Activated CD4-positive, CD25-positive, alpha-beta regulatory T cell treated with anti-CD3 and anti-CD28 coated beads, Interleukin-2, amount 50 U/mL, for 24 hours (primary cell): ENCODE data around the gene TMPRSS13.

Source experiments
- ATAC-seq, 2 donors: fragments of 150-1000 bp; cut with Tn5 transposase; one replicate each; pipeline ENCODE4 v1.10.0; 2021; ENCODE audit warnings: mild to moderate bottlenecking in 1 of 2, moderate library complexity in 1 of 2

TMPRSS13 gene

DNA sequence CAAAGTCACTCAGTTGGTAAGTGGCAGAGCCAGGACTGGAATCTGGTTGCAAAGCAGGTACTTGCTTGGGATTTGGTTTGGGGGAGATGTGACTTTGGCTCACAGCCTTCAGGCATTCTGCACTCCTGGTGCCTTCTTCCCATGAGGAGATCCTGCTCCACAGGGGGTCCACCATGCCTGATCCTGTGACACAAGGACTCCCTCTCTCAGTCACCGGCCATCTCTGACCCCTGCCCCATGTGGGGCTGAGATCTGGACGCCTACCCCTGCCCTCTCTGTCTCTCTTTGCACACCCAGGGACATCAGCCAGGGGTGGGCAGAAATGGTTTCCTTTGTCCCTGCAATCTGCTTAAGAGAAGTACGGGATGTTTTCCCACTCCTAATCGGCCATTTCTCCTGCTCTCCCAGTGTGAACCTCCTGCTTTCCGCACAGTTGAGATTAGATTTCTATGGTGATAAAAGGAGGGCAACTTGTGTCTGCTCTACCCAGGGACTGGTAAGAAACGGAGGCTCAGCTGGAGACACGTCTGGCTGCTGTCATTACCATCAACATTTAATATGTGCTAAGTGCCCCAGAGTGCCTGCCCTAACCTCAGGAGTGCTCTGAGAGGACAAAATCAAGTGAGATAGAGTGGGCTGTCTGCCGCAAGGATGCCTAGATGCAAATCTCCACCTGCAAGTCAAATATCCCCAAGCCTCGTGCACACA lies 41.6 kb downstream of the TMPRSS13 start:
- no peak for ATAC-seq

DNA sequence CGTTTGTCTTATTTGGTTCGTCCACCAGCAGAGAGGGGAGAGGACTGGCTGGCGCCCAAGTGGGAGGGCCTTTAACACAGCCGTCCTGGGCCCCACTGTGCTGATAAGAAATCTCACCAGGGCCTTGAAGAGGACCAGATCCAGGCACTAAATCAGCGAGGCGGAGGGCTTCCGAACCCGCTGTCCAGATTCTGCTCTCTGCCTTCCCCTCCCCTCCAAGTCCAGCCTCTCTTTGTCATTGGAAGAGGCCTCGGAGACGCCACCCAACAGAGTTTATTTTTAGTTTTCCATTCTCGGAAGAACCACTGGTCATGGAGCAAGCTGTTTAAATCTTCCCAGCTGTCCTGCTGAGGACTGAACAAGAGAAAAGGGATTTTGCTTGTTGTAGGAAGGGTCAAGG lies 43.4 kb downstream of the TMPRSS13 start:
- ATAC-seq: no peak

DNA sequence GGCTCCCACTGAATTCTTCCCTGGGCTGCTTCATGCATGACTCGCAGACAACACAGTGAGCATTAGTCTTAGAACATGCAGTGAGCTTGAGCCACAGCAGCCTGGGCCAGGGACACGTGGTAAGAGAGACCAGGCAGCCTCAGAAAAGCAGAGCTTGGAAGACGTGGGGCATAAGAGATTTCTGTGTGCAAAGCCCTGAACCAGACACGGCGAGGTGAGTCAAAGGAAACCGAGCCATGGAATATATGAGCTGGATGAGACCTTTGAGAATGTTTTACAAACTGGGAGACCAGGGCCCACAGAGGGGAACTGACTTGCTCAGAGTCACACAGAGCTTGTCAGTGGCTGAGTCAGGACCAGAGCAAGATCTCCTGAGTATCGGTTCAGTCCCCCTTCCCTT lies 44.2 kb downstream of the TMPRSS13 start:
- ATAC-seq: peak; percentile 56 to 61

DNA sequence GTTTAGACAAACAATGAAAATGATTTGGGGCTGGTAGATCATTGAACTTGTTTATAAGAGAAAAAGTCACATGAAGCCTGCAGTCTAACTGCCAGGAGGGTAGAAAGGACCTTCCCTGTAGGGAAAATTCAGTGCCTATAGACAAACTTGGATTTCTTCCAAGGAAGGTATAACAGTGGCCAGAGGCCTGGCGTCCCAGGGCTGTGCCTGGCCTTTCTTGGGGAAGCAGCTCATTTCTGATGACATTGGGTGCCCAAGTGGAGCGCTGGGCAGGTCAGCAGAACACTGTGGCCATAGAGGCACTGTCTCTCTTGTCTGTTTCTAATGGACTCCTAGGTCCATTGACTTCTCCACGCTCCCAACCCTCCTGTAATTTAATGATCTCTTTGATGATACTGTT lies 46.1 kb downstream of the TMPRSS13 start:
- no peak for ATAC-seq

DNA sequence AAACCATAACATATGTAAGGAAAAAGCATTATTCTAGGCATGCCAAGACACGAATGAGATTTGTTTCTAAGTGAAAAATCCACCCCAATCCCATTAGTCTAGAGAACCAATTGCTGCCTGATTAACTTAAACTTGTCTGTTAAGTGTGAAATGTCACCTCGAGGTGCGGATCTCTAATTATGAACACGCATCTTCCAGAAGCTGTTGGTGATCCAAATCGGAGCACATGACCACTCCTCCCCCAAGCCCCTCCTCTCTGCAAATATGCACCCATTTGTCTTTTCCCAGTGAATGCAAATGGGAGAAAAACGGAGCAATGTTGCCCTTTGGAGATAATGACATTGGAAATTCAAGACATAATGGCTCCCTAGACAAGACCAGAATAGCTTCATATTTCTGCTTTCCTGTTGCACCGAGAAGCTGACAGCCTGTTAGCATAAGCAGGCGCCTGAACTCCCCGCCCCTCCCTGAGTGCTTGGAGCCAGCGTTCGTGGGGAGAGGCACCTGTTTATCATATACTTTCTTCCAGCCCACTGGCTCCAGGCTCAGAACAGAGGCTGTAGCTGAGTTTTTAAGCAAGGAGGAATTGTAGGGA lies 46.8 kb downstream of the TMPRSS13 start:
- no peak for ATAC-seq

DNA sequence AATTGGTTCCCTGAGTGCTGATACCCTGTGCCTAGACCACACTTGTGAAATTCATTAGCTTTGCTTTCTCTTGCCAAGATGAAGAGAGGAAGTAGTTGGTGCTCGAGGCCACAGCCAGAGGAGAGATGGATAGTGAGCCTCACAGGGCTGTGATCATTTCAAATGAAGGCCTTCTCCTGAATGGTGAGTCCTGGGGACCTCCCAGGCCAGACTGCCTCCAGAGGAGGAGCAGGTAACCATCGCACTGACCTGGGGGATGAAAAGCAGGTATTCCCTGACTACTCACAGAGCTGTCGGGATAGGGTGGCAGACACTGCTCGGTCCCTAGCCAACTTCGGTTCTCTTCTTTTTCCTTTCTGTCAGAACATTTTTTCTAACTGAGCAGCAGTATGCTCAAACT lies 48.0 kb downstream of the TMPRSS13 start:
- ATAC-seq: no peak

DNA sequence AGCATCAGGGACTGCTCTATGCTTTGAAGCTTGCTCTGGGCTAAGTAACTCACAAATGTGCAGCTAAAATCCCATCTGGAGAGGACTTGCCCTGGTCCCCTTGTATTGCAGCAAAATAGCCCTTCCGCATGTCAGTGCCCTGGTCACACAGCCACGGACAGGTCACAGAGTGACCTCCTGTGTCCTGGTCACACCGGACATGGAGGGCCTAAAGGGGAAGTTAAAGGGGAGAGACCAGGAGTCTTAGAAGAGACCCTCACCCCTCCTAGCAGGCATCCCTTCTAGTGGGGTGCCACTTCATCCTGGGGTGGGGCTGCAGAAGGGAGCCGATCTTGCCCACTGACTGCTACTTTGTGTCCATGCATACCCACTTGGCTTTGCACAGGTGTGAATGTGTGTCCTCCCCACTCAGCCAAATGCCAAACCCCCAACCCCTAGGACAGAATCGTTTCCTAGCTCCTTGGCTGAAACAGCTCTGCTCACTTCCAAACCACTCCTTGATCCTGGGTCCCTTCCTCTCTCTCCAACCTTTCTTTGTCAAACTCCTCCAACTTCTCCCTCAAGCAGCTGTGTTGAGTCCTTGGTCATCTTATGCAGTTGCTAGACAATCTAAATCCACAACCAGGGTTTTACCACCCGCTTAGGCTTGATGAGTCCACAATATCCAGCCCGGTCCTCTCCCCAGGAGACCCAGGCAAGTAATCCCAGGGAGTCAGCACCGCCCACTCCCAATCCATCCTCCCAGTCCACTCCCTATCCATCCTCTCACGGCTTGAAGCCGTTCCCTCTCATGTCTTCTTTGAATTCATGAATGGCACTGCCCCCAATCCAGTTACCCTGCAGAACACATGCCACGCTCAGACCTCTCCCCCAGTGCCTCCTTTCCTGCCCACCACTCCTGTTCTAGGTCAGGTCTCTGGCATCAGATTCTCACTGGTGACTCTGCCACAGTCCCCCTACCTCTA lies 49.4 kb downstream of the TMPRSS13 start:
- ATAC-seq: no peak

DNA sequence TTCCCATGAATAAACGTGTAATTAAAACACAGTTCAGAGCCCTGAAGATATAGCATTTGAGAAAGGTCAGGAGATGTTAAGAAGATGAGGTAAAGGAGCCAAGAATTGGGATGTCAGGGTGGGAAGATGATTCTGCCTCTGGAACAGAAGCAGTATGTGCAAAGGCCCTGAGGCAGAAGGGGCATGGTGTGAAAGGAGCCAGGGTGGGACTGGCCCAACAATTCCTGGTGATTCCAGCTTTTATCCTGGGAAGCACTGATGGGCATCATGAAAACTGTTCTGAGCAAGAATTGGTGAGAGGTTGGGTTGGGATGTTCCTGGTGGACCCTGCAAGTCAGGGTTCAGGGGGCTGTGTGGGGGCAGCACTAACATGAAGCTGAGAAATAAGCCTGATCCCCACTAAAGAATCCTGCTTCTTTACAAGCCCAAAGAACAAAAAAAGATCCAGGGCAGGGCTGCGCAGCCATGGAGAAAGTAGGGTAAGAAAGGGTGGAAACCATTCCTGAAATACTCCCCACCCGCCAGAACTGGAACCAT lies 50.2 kb downstream of the TMPRSS13 start:
- ATAC-seq: no peak

DNA sequence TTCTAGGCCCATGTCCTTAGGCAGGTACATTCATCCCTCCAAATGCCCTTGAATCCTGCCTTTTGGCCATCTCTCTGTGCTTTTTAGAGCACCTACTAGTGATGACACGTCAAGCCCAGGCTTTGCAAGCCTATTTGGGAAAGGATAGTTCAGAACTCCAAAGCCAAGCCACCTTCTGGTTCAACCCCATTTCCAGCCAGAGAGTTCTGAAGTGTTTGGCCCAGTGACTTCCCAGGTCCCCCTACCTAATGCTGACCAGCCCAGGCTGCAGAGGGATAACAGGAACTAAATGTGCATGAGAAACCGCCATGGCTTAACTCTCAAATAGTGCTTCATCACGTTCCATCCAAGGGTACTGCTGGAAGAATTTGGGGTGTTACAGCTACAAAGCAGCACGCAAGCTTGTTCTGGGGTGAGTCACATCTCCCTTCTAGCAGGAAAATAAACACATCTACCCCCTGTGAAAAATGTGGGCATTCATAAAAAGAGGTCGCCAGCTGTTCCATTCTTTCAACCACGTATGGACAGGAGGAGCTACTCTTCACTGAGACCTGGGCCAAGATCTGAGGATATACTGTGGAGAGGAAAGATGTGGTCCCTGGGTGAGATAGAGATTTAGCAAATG lies 50.8 kb downstream of the TMPRSS13 start:
- ATAC-seq: no peak

DNA sequence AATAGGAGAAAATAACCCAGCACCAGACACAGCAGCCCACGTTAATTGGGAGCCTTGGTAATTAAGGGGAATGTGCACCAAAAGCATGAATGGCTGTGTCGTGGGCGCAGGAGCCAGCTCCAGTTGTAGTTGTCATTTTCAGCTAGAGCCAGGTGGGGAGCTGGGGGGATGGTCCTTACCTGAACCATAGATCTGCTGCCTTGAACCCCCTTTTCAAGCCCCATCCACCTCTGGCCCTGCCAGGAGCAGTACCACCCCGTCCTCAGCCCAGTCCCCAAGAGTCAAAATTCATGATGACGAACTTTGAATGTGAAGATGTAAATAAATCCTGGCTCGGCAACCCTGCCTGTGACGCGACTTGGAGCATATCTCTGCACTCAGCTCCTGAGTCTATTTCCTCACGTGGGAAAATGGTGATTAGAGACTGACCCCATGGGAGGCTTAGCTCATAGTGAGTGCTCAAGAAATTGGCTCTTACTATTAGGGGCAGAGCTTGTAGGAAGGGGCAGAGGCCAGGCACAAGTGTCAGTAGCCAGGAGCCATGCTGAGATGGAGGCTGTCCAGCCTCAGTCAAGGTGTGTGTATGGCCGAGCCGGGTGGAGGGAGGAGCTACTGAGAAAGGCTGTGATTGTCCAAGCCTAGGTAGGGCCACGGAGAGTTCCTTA lies 52.0 kb downstream of the TMPRSS13 start:
- ATAC-seq: no peak

DNA sequence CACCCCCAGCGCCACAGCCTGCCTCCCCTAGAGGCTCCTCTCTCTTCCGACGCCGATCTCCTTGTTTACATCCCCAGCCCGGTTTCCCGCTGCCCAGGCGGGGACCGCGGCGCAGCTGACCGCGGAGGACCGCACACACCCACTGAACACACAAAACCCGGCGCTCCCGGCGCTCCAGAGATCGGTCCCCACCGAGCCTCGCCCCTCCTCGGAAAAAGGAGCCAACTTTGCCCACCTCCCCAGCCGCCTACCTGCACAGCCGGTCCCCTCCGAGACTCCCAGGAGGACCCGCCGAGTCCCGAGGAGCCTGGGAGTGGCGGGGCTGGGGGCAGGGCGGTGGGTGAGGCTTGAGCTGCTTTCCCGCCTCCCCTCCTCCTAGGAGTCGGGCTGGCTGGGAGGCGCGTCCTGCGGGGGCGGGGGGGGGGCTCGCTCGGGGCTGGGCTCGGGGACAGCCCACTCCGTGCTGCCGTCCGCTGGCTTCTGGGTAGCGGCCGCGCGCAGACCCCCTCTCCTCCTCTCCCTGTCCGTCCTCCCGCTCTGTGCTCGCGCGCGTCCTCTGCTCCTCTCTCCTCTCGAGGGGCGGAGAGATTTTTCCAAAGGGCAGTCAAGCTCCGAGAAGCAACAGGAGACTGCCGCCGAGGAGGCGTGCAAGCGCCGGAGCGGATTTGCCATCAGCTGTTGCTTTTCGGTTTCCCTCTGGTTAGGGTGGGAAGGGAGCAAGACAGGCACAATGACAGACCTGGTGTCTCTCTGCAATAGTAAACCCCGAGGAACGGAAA lies 52.7 kb downstream of the TMPRSS13 start, which contains the start of gene FXYD6:
Gene FXYD6, minus strand, starts transcription at position 318 of the 779 bp plus-strand sequence. CDS start 33,882 bp downstream, outside the sequence.
- peak in 1 of 2 donors; percentile 19 for ATAC-seq

DNA sequence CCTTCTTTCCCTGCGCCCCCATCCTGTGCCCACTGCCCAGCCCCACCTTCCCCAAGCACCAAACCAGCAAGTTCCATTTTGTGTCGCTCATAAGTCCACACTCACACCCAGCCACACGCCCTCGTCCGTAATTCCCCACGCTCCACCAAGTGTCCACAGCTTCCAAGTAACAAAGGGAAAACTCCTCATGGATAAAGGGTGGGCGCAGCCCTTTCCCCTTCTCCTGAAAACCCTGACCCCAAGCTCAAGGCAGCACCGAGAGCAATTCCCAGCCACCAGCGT lies 53.2 kb downstream of the TMPRSS13 start:
- no peak for ATAC-seq

DNA sequence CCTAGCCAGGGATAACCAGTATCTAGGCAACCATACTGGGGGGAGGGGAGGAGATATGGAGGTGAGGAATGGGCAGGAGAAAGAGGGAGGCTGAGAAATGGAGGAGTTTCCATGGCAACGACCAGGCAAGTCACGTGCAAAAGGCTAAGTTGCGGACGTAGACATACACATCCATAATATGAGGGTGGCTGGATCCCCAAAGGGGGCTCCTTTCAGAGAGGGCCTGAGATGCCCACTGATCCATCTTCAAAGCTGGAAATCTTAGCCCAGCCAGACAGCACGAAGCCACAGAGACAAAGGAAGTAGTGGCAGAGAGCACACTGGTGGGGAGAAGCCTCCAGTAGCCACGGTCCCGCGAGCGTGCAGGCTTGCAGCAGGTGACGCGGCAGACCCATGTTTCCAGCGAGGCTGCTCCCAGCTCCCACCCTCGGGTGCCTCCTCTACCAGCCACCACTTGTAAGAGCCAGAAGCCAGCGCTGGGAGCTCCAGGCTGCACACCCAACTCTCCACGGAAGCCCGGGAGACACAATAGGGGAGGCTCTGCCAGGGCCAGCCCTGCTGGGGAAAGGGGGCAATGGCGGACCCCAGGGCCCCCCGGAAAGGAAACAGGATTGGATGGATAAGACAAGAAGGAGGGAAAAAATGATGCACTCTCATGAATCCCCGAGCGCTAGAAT lies 53.7 kb downstream of the TMPRSS13 start:
- peak; percentile 41 for ATAC-seq

DNA sequence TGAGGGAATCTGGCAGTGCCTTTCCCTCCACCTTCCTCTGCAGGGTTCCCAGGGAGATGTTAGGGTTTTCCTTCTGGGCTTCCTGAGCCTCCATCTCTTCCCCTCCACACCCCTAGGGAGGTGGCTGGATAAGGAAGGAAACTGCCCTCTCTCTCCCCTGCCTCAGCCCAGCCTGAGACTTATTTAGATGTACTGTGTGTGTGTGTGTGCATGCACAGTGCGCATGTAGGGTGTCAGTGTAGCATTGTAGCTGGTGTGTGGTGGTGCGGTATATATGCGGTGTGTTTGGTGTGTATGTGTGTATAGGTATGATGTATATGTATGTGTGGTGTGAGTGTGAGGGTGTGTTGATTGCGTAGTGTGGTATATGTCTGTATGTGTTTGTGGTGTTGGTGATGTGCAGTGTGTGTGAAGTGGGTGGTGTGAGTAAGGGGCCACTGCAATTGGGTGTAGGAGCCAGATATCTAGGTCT lies 54.3 kb downstream of the TMPRSS13 start:
- peak in 1 of 2 donors; percentile 18 for ATAC-seq

DNA sequence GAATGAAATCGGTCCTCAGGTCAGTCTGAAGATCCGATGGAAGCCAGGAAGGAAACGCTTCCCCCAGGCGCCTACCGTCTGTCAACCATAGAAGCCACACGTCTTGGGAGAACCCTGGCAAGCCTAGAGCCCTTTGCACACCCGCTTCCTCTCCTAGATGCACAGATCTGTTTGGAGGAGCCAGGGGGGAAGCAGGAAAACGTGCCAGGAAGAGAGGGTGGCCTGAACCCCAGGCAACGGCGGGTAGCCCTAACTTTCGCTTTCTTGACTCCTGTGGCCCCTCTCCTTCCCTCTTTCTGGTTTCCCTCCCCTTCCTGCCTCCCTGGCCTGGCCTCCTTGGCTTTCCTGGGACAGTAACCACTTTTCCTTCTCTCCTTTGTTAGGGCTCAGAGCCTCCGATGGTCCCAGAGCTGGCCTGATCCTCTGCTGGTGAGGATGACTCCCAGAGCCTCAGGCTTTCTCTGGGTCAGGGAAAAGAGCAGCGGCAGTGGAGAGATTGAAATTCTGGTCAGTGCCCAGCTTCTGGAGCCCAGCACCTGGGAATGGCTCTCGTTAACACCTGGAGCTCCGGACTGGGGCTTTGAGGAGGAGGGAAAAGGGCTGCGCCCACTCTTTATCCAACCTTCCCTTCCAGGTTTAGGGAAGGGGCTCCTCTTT lies 54.8 kb downstream of the TMPRSS13 start:
- ATAC-seq: no peak

DNA sequence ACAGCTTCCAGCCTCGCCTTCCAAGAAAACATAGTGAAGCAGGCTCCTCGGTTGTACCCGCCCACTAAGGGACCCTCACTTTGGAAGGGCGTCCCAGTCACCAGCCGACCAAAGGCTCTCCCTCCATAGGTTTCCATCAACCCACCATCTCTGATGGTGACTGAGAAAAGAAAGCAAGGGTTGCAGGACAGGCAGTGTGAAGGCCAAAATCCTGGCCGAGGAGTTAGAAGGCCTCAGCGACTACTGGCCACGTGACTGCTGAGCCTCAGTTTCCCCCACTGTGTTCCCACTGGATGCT lies 55.4 kb downstream of the TMPRSS13 start:
- ATAC-seq: no peak

DNA sequence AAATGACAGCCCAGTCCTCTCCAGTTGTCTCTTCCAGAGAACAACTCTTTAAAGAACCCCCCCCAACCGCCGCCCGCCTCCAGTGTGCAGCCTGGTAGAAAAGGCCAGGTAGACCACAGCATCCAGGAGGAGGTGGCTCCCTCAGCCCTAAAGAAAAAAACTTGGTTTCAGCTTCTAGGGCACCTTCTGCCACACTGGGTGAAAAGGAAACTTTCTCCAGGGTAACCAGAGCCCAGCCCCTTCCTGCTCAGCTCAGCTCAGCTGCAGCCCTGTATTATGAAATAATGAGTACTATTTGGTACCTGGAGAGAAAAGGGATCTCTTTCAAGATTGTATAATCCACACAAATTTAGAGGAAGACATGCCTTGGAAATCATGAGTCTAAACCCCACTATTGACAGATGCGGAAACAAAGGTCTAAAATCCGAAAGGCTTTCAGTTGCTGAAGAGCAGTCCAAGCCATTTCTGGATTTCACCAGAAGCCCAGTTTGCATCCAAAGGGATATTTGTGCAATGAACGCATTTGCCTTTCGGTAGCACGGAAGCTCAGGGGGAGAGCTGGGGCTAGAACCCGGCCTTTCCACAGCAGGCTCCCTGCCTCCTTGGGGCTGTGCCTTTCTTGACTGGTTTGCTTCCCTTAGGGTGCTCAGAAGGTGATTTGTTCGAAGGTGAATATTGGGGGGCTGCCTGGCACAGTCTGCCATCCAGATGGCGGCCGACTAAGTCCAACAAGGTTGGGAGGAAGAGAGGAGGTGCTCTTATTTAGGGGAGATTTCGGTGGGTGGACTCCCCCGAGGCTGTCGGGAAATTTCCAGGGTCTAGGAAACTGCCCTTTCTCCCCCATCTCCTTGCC lies 56.0 kb downstream of the TMPRSS13 start:
- no peak for ATAC-seq

DNA sequence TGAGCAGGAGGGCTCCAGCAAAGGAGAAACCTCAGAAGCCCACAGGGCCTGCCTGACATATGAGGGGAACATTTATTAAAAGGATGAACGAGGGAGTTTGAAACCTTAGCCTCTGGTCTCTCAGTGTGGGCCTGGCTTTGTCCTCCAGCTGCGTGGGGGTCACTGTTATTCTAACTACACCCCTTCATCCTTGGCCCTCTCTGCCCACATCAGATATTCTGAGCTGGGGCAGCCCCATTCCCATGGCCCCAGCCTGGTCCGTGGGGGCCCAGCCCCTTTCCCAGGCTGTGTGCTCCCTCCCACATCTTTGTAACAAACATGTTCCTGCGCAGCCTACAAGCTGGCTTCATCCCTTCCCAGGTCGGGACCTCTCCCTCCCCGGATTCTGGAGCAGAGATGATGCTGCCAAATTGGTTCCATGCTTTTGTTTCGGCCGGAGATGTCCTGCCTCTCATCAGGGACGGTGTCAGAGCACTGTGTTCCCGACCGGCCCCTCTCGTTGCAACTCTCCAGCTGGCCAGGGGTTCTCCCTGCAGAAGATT lies 56.7 kb downstream of the TMPRSS13 start:
- ATAC-seq: no peak

DNA sequence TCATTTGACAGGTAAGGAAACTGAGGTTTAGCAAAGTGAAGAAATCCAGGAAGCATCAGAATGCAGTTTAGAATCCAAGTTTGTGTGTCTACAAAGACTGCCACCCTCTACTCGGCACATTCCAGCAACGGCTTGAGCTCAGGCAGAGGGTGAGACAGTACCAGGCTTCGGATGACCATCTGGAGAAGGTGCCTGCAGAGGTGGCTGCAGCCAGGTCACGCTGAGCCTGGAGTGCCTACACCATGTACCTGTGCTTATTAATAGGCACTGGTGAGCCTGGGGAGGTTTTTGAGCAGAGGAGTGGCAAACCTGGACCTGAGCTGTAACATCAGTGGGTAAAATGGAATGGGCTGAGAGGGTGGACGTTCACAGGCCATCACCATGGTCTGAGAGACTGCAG lies 57.4 kb downstream of the TMPRSS13 start:
- ATAC-seq: no peak
